H9 (cell line): ENCODE data around the gene PTPRJ. TPM values are rescaled to one million over a fixed set of nuclear protein-coding genes. Genes with fewer than 3 reads are reported as not detected.
A peak's percentile ranks its signal among the peaks of the same experiment; 100 is the strongest.

Source experiments
- DNase-seq: peaks from one replicate; pipeline ENCODE4 v3.0.0-alpha.2; 2017
- H2AFZ ChIP-seq: one replicate; pipeline ENCODE4 v1.6.1; 2013; ENCODE audit warnings: mild to moderate bottlenecking, low read length, control low read depth, moderate library complexity
- H2AK5ac ChIP-seq: 2 replicates; pipeline ENCODE4 v1.6.1; 2013; ENCODE audit warnings: low read length, control low read depth, mixed read lengths; ENCODE audit not compliant: insufficient read length
- H2BK120ac ChIP-seq: one replicate; pipeline ENCODE4 v1.6.1; 2013; ENCODE audit warnings: low read depth, mild to moderate bottlenecking, low read length, control low read depth, inconsistent platforms; ENCODE audit not compliant: poor library complexity, severe bottlenecking
- H2BK12ac ChIP-seq: 2 replicates; pipeline ENCODE4 v1.6.1; 2013; ENCODE audit warnings: low read length, control low read depth, mixed read lengths, low read depth; ENCODE audit not compliant: insufficient read length
- H2BK15ac ChIP-seq: 2 replicates; pipeline ENCODE4 v1.6.1; 2013; ENCODE audit warnings: low read depth, low read length, control low read depth
- H2BK20ac ChIP-seq: one replicate; pipeline ENCODE4 v1.6.1; 2013; ENCODE audit warnings: low read depth, mild to moderate bottlenecking, low read length, control low read depth, inconsistent platforms; ENCODE audit not compliant: poor library complexity, severe bottlenecking
- H2BK5ac ChIP-seq: 2 replicates; pipeline ENCODE4 v1.6.1; 2013; ENCODE audit warnings: low read length, control low read depth, mixed read lengths; ENCODE audit not compliant: insufficient read length
- H3K14ac ChIP-seq: 2 replicates; pipeline ENCODE4 v1.6.1; 2013; ENCODE audit warnings: low read length, control low read depth; ENCODE audit not compliant: insufficient read depth
- H3K18ac ChIP-seq: 2 replicates; pipeline ENCODE4 v1.6.1; 2013; ENCODE audit warnings: low read depth, mild to moderate bottlenecking, mixed read lengths, low read length, control low read depth; ENCODE audit not compliant: insufficient read length
- H3K23ac ChIP-seq: 2 replicates; pipeline ENCODE4 v1.6.1; 2013; ENCODE audit warnings: low read length, control low read depth, mixed read lengths, low read depth; ENCODE audit not compliant: insufficient read length
- H3K23me2 ChIP-seq: 2 replicates; pipeline ENCODE4 v1.6.1; 2013; ENCODE audit warnings: low read depth, mild to moderate bottlenecking, mixed read lengths, low read length, control low read depth; ENCODE audit not compliant: insufficient read length, poor library complexity, severe bottlenecking
- H3K27ac ChIP-seq: 2 replicates; pipeline ENCODE4 v1.5.1; 2013; ENCODE audit warnings: low read length, control low read depth, mixed read lengths, low read depth; ENCODE audit not compliant: insufficient read length
- H3K27me3 ChIP-seq: 2 replicates; pipeline ENCODE4 v1.6.1; 2013; ENCODE audit warnings: low read length, control low read depth, inconsistent platforms; ENCODE audit not compliant: insufficient read depth
- H3K4ac ChIP-seq: 2 replicates; pipeline ENCODE4 v1.6.1; 2013; ENCODE audit warnings: low read depth, mild to moderate bottlenecking, control low read depth, inconsistent platforms, low read length, moderate library complexity
- H3K4me1 ChIP-seq: 2 replicates; pipeline ENCODE4 v1.6.1; 2013; ENCODE audit warnings: low read length, control low read depth, inconsistent platforms; ENCODE audit not compliant: insufficient read depth
- H3K4me2 ChIP-seq: 2 replicates; pipeline ENCODE4 v1.6.1; 2013; ENCODE audit warnings: low read length, control low read depth, mixed read lengths; ENCODE audit not compliant: insufficient read length, insufficient read depth
- H3K56ac ChIP-seq: 2 replicates; pipeline ENCODE4 v1.6.1; 2013; ENCODE audit warnings: low read depth, mild to moderate bottlenecking, mixed read lengths, low read length, control low read depth; ENCODE audit not compliant: insufficient read length
- H3K79me1 ChIP-seq: 2 replicates; pipeline ENCODE4 v1.6.1; 2013; ENCODE audit warnings: low read depth, mild to moderate bottlenecking, moderate library complexity, low read length, control low read depth, inconsistent platforms; ENCODE audit not compliant: insufficient read depth, poor library complexity, severe bottlenecking
- H3K79me2 ChIP-seq: 2 replicates; pipeline ENCODE4 v1.6.1; 2013; ENCODE audit warnings: low read length, control low read depth, inconsistent platforms; ENCODE audit not compliant: insufficient read depth
- H3K9ac ChIP-seq: 2 replicates; pipeline ENCODE4 v1.6.1; 2013; ENCODE audit warnings: low read length, control low read depth, mixed read lengths; ENCODE audit not compliant: insufficient read length; ENCODE audit errors: extremely low read depth
- H3K9me3 ChIP-seq: one replicate; pipeline ENCODE4 v1.6.1; 2013; ENCODE audit warnings: low read depth, low read length, inconsistent platforms; ENCODE audit not compliant: control insufficient read depth
- H3T11ph ChIP-seq: one replicate; pipeline ENCODE4 v1.6.1; 2013; ENCODE audit warnings: mild to moderate bottlenecking, low read length, control low read depth, inconsistent platforms
- H4K20me1 ChIP-seq: one replicate; pipeline ENCODE4 v1.6.1; 2013; ENCODE audit not compliant: control insufficient read depth, insufficient read length, insufficient read depth
- H4K5ac ChIP-seq: 2 replicates; pipeline ENCODE4 v1.6.1; 2013; ENCODE audit warnings: low read depth, mild to moderate bottlenecking, mixed read lengths, low read length, control low read depth; ENCODE audit not compliant: insufficient read length
- H4K8ac ChIP-seq: replicated peaks from 2 replicates; pipeline ENCODE4 v1.6.1; 2013; ENCODE audit warnings: low read length, control low read depth, mixed read lengths, low read depth; ENCODE audit not compliant: insufficient read length
- H4K91ac ChIP-seq: 2 replicates; pipeline ENCODE4 v1.6.1; 2013; ENCODE audit warnings: low read depth, mild to moderate bottlenecking, moderate library complexity, mixed read lengths, low read length, control low read depth; ENCODE audit not compliant: insufficient read length
- H3K27ac Mint-ChIP-seq, 3 experiments: 2 replicates in 2 of 3; 3 replicates in 1 of 3; pipeline ENCODE4 v1.8.0; 2020 to 2021; ENCODE audit warnings: mixed read lengths in 3 of 3, mild to moderate bottlenecking in 1 of 3, moderate library complexity in 1 of 3
- H3K27me3 Mint-ChIP-seq: 2 replicates; pipeline ENCODE4 v1.8.0; 2021; ENCODE audit warnings: low read depth, mild to moderate bottlenecking, moderate library complexity, mixed read lengths
- H3K36me3 Mint-ChIP-seq, 3 experiments: 2 replicates in 2 of 3; 3 replicates in 1 of 3; pipeline ENCODE4 v1.8.0; 2020 to 2021; ENCODE audit warnings: low read depth in 3 of 3, mixed read lengths in 3 of 3; ENCODE audit not compliant: insufficient read depth in 1 of 3
- H3K4me1 Mint-ChIP-seq, 2 experiments: 2 replicates each; pipeline ENCODE4 v1.8.0; 2020; ENCODE audit warnings: mixed read lengths in 2 of 2
- H3K4me3 Mint-ChIP-seq, 2 experiments: 2 replicates in 1 of 2; 3 replicates in 1 of 2; pipeline ENCODE4 v1.8.0; 2020 to 2021; ENCODE audit warnings: mild to moderate bottlenecking in 2 of 2, mixed read lengths in 2 of 2, moderate library complexity in 1 of 2
- H3K9me3 Mint-ChIP-seq, 2 experiments: 2 replicates in 1 of 2; 3 replicates in 1 of 2; pipeline ENCODE4 v1.8.0; 2020; ENCODE audit warnings: mild to moderate bottlenecking in 2 of 2, mixed read lengths in 2 of 2, moderate library complexity in 1 of 2
- WGBS: extraction: QIAGEN DNeasy Blood & Tissue Kit; methylation state at CpG from one replicate; pipeline ENCODE4 v1.1.7; 2013; ENCODE audit warnings: missing lambda C conversion rate, low lambda C conversion rate, mixed read lengths; ENCODE audit not compliant: insufficient read length; ENCODE audit errors: extremely low coverage; 5-methylcytosine and 5-hydroxymethylcytosine counted together
- total RNA-seq: library from RNA; stranded (reverse); gene quantifications from 2 replicates; pipeline ENCODE4 v1.2.1, GENCODE V29; 2021
- TF ChIP-seq, protein P1 (sequence below): fragments of 200-600 bp; sonication (generic); conservative IDR thresholded peaks from 3 replicates; pipeline ENCODE4 v1.8.0; 2021; ENCODE audit warnings: antibody characterized with exemption, mild to moderate bottlenecking

Gene PTPRJ
- total RNA-seq, 1 experiment from 2014 or later = 10.6 TPM

- H2BK5ac ChIP-seq = no peak overlapping the region
- H3K36me3 Mint-ChIP-seq = no peaks in the 10 kb centered on the region
- H3K27ac ChIP-seq = no peak overlapping the region
- H4K5ac ChIP-seq = no peak overlapping the region
- H3T11ph ChIP-seq = no peak overlapping the region
- H3K18ac ChIP-seq = no peak overlapping the region
- peak overlapping the region in 2 of 3 experiments; percentile 37 to 81; a peak in 5 of 7 replicates for H3K27ac Mint-ChIP-seq
- H3K14ac ChIP-seq = peak overlapping the region; percentile 0; the same call in 1 of the 2 replicates
- no peaks in the 10 kb centered on the region for H3K23me2 ChIP-seq
- H3K9ac ChIP-seq = no peak overlapping the region
- no peaks in the 10 kb centered on the region for H3K9me3 ChIP-seq
- H3K4me2 ChIP-seq = no peak overlapping the region
- H4K20me1 ChIP-seq = no peaks in the 10 kb centered on the region
- no CpG with 5 or more reads among the region's 12 CpGs for WGBS
- TF ChIP-seq, protein P1, sequence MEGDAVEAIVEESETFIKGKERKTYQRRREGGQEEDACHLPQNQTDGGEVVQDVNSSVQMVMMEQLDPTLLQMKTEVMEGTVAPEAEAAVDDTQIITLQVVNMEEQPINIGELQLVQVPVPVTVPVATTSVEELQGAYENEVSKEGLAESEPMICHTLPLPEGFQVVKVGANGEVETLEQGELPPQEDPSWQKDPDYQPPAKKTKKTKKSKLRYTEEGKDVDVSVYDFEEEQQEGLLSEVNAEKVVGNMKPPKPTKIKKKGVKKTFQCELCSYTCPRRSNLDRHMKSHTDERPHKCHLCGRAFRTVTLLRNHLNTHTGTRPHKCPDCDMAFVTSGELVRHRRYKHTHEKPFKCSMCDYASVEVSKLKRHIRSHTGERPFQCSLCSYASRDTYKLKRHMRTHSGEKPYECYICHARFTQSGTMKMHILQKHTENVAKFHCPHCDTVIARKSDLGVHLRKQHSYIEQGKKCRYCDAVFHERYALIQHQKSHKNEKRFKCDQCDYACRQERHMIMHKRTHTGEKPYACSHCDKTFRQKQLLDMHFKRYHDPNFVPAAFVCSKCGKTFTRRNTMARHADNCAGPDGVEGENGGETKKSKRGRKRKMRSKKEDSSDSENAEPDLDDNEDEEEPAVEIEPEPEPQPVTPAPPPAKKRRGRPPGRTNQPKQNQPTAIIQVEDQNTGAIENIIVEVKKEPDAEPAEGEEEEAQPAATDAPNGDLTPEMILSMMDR = no peak
- H3K27me3 ChIP-seq = no peaks in the 10 kb centered on the region
- H3K23ac ChIP-seq = no peak overlapping the region
- no peak overlapping the region for H3K4ac ChIP-seq
- peaks cover 42 to 58% of the 10 kb centered on the region in 2 experiments for H3K4me1 Mint-ChIP-seq
- no peak for DNase-seq
- no peaks in the 10 kb centered on the region for H3K27me3 Mint-ChIP-seq
- no peak overlapping the region for H2AFZ ChIP-seq
- no peak overlapping the region for H4K91ac ChIP-seq
- H2AK5ac ChIP-seq = no peak overlapping the region
- H4K8ac ChIP-seq = no peak overlapping the region
- no peak overlapping the region for H2BK20ac ChIP-seq
- no peak overlapping the region for H3K56ac ChIP-seq
- H3K79me1 ChIP-seq = no peaks in the 10 kb centered on the region
- H3K79me2 ChIP-seq = no peaks in the 10 kb centered on the region
- H2BK12ac ChIP-seq = no peak overlapping the region
- H3K4me3 Mint-ChIP-seq = no peak overlapping the region
- no peak overlapping the region for H2BK15ac ChIP-seq
- H3K9me3 Mint-ChIP-seq = no peaks in the 10 kb centered on the region
- peaks cover 11% of the 10 kb centered on the region for H3K4me1 ChIP-seq
- no peak overlapping the region for H2BK120ac ChIP-seq
These were observed 75.2 kb downstream of the PTPRJ start for GRCh38 chr11:48055292-48056132.
